ENCODE measurements around the gene ASPDH. TPM values are rescaled to one million over a fixed set of nuclear protein-coding genes. Genes with fewer than 3 reads are reported as not detected.
"Not testable (repeated sequence)": the region's sequence is repeated elsewhere in the genome, so short reads cannot be mapped to it uniquely, and the experiment has no call there.

Gene ASPDH
- polyA plus RNA-seq, 3 donors = 7.0 to 13.2 (median 12.4) TPM

GRCh38 chr19:50549927-50550593, 36.3 kb upstream of the ASPDH start:
- DNase-seq (ENCODE audit: extremely low read depth in 1 of 11, low read depth in 9 of 11, low spot score in 4 of 11) = no peak

GRCh38 chr19:50549059-50549926, 35.6 kb upstream of the ASPDH start:
- DNase-seq (ENCODE audit: extremely low read depth in 1 of 11, low read depth in 9 of 11, low spot score in 4 of 11) = no peak

- DNase-seq (ENCODE audit: extremely low read depth in 1 of 11, low read depth in 9 of 11, low spot score in 4 of 11) = no peak
Measured at GRCh38 chr19:50548191-50549058, 34.7 kb upstream of the ASPDH start.

- DNase-seq (ENCODE audit: extremely low read depth in 1 of 11, low read depth in 9 of 11, low spot score in 4 of 11) = no peak
Measured at GRCh38 chr19:50547385-50548190, 33.9 kb upstream of the ASPDH start.

- DNase-seq (ENCODE audit: extremely low read depth in 1 of 11, low read depth in 9 of 11, low spot score in 4 of 11) = no peak
Measured at GRCh38 chr19:50546527-50547221, 33.0 kb upstream of the ASPDH start.

- DNase-seq (ENCODE audit: extremely low read depth in 1 of 11, low read depth in 9 of 11, low spot score in 4 of 11) = no peak
Measured at GRCh38 chr19:50542943-50543342, 29.2 kb upstream of the ASPDH start.

GRCh38 chr19:50537769-50538230, 24.1 kb upstream of the ASPDH start:
- peak in 7 of 11 donors; percentile 45 to 74 (median 57) for DNase-seq (ENCODE audit: extremely low read depth in 1 of 11, low read depth in 9 of 11, low spot score in 4 of 11)

GRCh38 chr19:50537306-50537685, 23.6 kb upstream of the ASPDH start:
- DNase-seq (ENCODE audit: extremely low read depth in 1 of 11, low read depth in 9 of 11, low spot score in 4 of 11) = no peak

GRCh38 chr19:50536662-50537305, 23.1 kb upstream of the ASPDH start:
- DNase-seq (ENCODE audit: extremely low read depth in 1 of 11, low read depth in 9 of 11, low spot score in 4 of 11) = no peak

- DNase-seq (ENCODE audit: extremely low read depth in 1 of 11, low read depth in 9 of 11, low spot score in 4 of 11) = no peak
Measured at GRCh38 chr19:50535672-50536187, 22.0 kb upstream of the ASPDH start.

- DNase-seq (ENCODE audit: extremely low read depth in 1 of 11, low read depth in 9 of 11, low spot score in 4 of 11) = no peak
Measured at GRCh38 chr19:50534478-50534877, 20.8 kb upstream of the ASPDH start.

- DNase-seq (ENCODE audit: extremely low read depth in 1 of 11, low read depth in 9 of 11, low spot score in 4 of 11) = no peak
Measured at GRCh38 chr19:50532952-50533351, 19.2 kb upstream of the ASPDH start.

GRCh38 chr19:50531171-50531612, 17.5 kb upstream of the ASPDH start:
- no peak for DNase-seq (ENCODE audit: extremely low read depth in 1 of 11, low read depth in 9 of 11, low spot score in 4 of 11)

GRCh38 chr19:50528052-50528451, 14.3 kb upstream of the ASPDH start:
- DNase-seq (ENCODE audit: extremely low read depth in 1 of 11, low read depth in 9 of 11, low spot score in 4 of 11) = not testable (repeated sequence)

- no peak for DNase-seq (ENCODE audit: extremely low read depth in 1 of 11, low read depth in 9 of 11, low spot score in 4 of 11)
Measured at GRCh38 chr19:50522881-50523280, 9.2 kb upstream of the ASPDH start.

GRCh38 chr19:50520822-50521465, 7.2 kb upstream of the ASPDH start:
- no peak for DNase-seq (ENCODE audit: extremely low read depth in 1 of 11, low read depth in 9 of 11, low spot score in 4 of 11)
